ENCODE results near the gene MOB3B. TPM values are rescaled to one million over a fixed set of nuclear protein-coding genes. Genes with fewer than 3 reads are reported as not detected.

The MOB3B gene
- total and polyA plus RNA-seq, 2 donors (not counting 1 experiment from before 2014, with no cell fraction given): under 0.01 to 0.15 TPM

DNA sequence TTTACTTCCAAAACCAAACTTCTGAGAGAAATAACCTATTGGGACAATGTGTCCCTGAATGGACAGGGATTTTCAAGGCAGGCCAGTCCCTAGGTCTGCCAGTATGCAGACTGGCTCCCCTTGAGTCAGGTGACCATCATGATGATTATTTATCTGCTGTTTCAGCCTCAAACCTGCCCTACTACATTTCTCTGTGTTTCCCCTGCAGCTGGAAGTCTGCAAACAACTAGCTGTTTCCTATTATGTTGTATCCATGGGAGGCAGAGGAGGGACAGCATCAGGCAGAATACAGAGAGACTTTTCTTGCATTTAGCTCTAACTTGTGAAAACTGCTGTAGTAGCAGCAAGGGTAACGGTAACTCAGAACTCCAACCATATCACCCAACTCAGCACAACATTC is 41.7 kb downstream of the MOB3B start:
- H3K4me3 ChIP-seq (replicated peaks in 1 of 4; ENCODE audit: control extremely low read depth in 1 of 4, insufficient read depth in 1 of 4, low read depth in 3 of 4, low read length in 4 of 4): no peak overlapping the region
- H2AFZ ChIP-seq (ENCODE audit: low read length): no peak overlapping the region
- no peak overlapping the region for H3K9ac ChIP-seq (ENCODE audit: insufficient read depth, low read length)
- no peaks in the 10 kb centered on the region for H3K4me1 ChIP-seq (ENCODE audit: control insufficient read depth, extremely low read depth, insufficient read depth, low read length)
- H3K79me2 ChIP-seq (ENCODE audit: control insufficient read depth, insufficient read depth, low read length): no peaks in the 10 kb centered on the region
- H4K20me1 ChIP-seq (ENCODE audit: control insufficient read depth, extremely low read depth, insufficient read depth, low read length): no peaks in the 10 kb centered on the region
- no peaks in the 10 kb centered on the region for H3K27me3 ChIP-seq (ENCODE audit: control insufficient read depth, insufficient read depth, low read length)
- H3K27ac ChIP-seq (ENCODE audit: insufficient read depth, low read length): no peak overlapping the region
- no peaks in the 10 kb centered on the region for H3K36me3 ChIP-seq (ENCODE audit: control insufficient read depth, insufficient read depth, low read length)
- DNase-seq (ENCODE audit: low read depth in 2 of 2): no peak
- no peak overlapping the region for H3K4me2 ChIP-seq (ENCODE audit: extremely low read depth, insufficient read depth, low read length)
- no peaks in the 10 kb centered on the region for H3K9me3 ChIP-seq (ENCODE audit: control insufficient read depth, insufficient read depth, low read depth, low read length)
- no peak for TF ChIP-seq EZH2 (IDR thresholded peaks at IDR 0.05; ENCODE audit: low read length, missing control alignments)

- Histone ChIP-seq H3K79me2 (ENCODE audit: control insufficient read depth, insufficient read depth, low read length) (no peaks in the 10 kb centered on the region), H3K27ac (ENCODE audit: insufficient read depth, low read length) (no peak overlapping the region), H3K27me3 (ENCODE audit: control insufficient read depth, insufficient read depth, low read length) (no peaks in the 10 kb centered on the region), H3K9me3 (ENCODE audit: control insufficient read depth, insufficient read depth, low read depth, low read length) (no peaks in the 10 kb centered on the region), H3K4me1 (ENCODE audit: control insufficient read depth, extremely low read depth, insufficient read depth, low read length) (no peaks in the 10 kb centered on the region), H3K36me3 (ENCODE audit: control insufficient read depth, insufficient read depth, low read length) (no peaks in the 10 kb centered on the region), H3K9ac (ENCODE audit: insufficient read depth, low read length) (no peak overlapping the region), H3K4me3 (replicated peaks in 1 of 4; ENCODE audit: control extremely low read depth in 1 of 4, insufficient read depth in 1 of 4, low read depth in 3 of 4, low read length in 4 of 4) (no peak overlapping the region), H2AFZ (ENCODE audit: low read length) (no peak overlapping the region), H4K20me1 (ENCODE audit: control insufficient read depth, extremely low read depth, insufficient read depth, low read length) (no peaks in the 10 kb centered on the region), H3K4me2 (ENCODE audit: extremely low read depth, insufficient read depth, low read length) (no peak overlapping the region)
- TF ChIP-seq CTCF (conservative IDR thresholded peaks at IDR 0.05 in 1 of 2, IDR thresholded peaks at IDR 0.05 in 1 of 2; ENCODE audit: low read depth in 1 of 2, low read length in 2 of 2) (no peak), EZH2 (IDR thresholded peaks at IDR 0.05; ENCODE audit: low read length, missing control alignments) (no peak)
- no peak for DNase-seq (ENCODE audit: low read depth in 2 of 2)
Observed at GRCh38 chr9:27487128-27487640, 42.4 kb downstream of the MOB3B start.

GRCh38 chr9:27485158-27485557 is 44.5 kb downstream of the MOB3B start:
- H3K27me3 ChIP-seq (ENCODE audit: control insufficient read depth, insufficient read depth, low read length): no peaks in the 10 kb centered on the region
- H4K20me1 ChIP-seq (ENCODE audit: control insufficient read depth, extremely low read depth, insufficient read depth, low read length): no peaks in the 10 kb centered on the region
- TF ChIP-seq CTCF (conservative IDR thresholded peaks at IDR 0.05 in 1 of 2, IDR thresholded peaks at IDR 0.05 in 1 of 2; ENCODE audit: low read depth in 1 of 2, low read length in 2 of 2) (no peak), EZH2 (IDR thresholded peaks at IDR 0.05; ENCODE audit: low read length, missing control alignments) (no peak)
- no peak overlapping the region for H3K9ac ChIP-seq (ENCODE audit: insufficient read depth, low read length)
- H2AFZ ChIP-seq (ENCODE audit: low read length): no peak overlapping the region
- no peak for DNase-seq (ENCODE audit: low read depth in 2 of 2)
- no peak overlapping the region for H3K27ac ChIP-seq (ENCODE audit: insufficient read depth, low read length)
- H3K4me1 ChIP-seq (ENCODE audit: control insufficient read depth, extremely low read depth, insufficient read depth, low read length): no peaks in the 10 kb centered on the region
- no peak overlapping the region for H3K4me3 ChIP-seq (replicated peaks in 1 of 4; ENCODE audit: control extremely low read depth in 1 of 4, insufficient read depth in 1 of 4, low read depth in 3 of 4, low read length in 4 of 4)
- no peaks in the 10 kb centered on the region for H3K36me3 ChIP-seq (ENCODE audit: control insufficient read depth, insufficient read depth, low read length)
- H3K79me2 ChIP-seq (ENCODE audit: control insufficient read depth, insufficient read depth, low read length): no peaks in the 10 kb centered on the region
- no peaks in the 10 kb centered on the region for H3K9me3 ChIP-seq (ENCODE audit: control insufficient read depth, insufficient read depth, low read depth, low read length)
- no peak overlapping the region for H3K4me2 ChIP-seq (ENCODE audit: extremely low read depth, insufficient read depth, low read length)
